Measurements from ENCODE around the gene ELP5. TPM values are rescaled to one million over a fixed set of nuclear protein-coding genes. Genes with fewer than 3 reads are reported as not detected.

The ELP5 gene
- total and polyA plus RNA-seq, 2 donors (not counting 1 experiment from before 2014, with no cell fraction given), result 48.0 to 69.9 TPM

DNA sequence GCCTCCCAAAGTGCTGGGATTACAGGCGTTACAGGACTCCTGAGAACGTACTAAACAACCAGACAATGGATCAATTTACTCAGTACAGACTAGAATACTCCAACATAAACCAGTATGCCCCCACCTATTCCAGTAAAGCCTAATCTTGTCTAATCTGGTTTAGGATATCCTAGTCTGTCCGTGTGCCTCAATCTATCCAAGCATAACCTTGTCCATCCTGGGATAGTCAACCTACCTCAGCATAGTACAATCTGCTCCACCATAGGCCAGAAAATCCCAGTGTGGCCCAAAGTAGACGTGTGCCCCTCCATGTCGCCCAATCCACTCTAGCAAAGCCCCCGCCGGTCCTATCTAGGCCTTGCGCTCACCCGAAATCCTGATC lies 18.3 kb upstream of the ELP5 start:
- peak overlapping the region; percentile 78 for H3K9ac ChIP-seq (ENCODE audit: low read length)
- ATAC-seq (ENCODE audit: low read depth), result no peak
- H3K27ac ChIP-seq (ENCODE audit: low read length in 2 of 2), result peak overlapping the region; percentile 68 to 88
- H2AFZ ChIP-seq (ENCODE audit: insufficient read depth, low read depth, low read length, poor library complexity, severe bottlenecking), result peak overlapping the region; percentile 94
- H3K4me2 ChIP-seq (replicated peaks; ENCODE audit: low read depth, low read length, poor library complexity, severe bottlenecking), result peak overlapping the region; percentile 96
- no peaks in the 10 kb centered on the region for H3K27me3 ChIP-seq (replicated peaks in 1 of 4; ENCODE audit: control extremely low read depth in 1 of 4, control insufficient read depth in 3 of 4, insufficient read depth in 4 of 4, low read length in 3 of 4)
- no peaks in the 10 kb centered on the region for H3K9me3 ChIP-seq (ENCODE audit: control extremely low read depth in 1 of 3, control insufficient read depth in 2 of 3, insufficient read depth in 1 of 3, low read length in 2 of 3)
- H3K4me1 ChIP-seq (ENCODE audit: control insufficient read depth in 2 of 2, insufficient read depth in 2 of 2, low read length in 2 of 2), result peaks cover 31 to 42% of the 10 kb centered on the region in 2 donors
- ChIA-PET POLR2A (interaction anchor here (0.6 to 13.1 kb wide), 6 partner anchors 9 to 1013 kb away, joined by 3 to 157 read pairs (median 4); partner anchors contain the start of genes ACADVL, ACAP1, DLG4 and GABARAP), CTCF (interaction anchor here (0.6 to 1.7 kb wide), 3 partner anchors 13 to 215 kb away, joined by 3 to 15 read pairs (median 3); partner anchors contain the start of genes ACADVL and DLG4)
- Mint-ChIP-seq H3K27ac (peak overlapping the region; percentile 99), H3K27me3 (no peaks in the 10 kb centered on the region), H3K4me1 (peaks cover 44% of the 10 kb centered on the region), H3K9me3 (ENCODE audit: insufficient read depth) (no peaks in the 10 kb centered on the region), H3K4me3 (peak overlapping the region; percentile 97)
- intact Hi-C loops (cut with micrococcal nuclease), result loop anchor here (1.0 kb wide), 4 partner anchors 14 to 96 kb away; partner anchors contain the start of genes ACADVL, DLG4 and NEURL4
- H3K36me3 ChIP-seq (replicated peaks in 1 of 2; ENCODE audit: control extremely low read depth in 1 of 2, control insufficient read depth in 1 of 2, extremely low read depth in 1 of 2, insufficient read depth in 2 of 2, low read length in 1 of 2), result peaks cover 0 to 31% of the 10 kb centered on the region in 2 experiments
- 0% methylated on average over 9 of the region's 9 CpGs for whole genome bisulfite sequencing (ENCODE audit: insufficient coverage)
- TF ChIP-seq, protein P1, sequence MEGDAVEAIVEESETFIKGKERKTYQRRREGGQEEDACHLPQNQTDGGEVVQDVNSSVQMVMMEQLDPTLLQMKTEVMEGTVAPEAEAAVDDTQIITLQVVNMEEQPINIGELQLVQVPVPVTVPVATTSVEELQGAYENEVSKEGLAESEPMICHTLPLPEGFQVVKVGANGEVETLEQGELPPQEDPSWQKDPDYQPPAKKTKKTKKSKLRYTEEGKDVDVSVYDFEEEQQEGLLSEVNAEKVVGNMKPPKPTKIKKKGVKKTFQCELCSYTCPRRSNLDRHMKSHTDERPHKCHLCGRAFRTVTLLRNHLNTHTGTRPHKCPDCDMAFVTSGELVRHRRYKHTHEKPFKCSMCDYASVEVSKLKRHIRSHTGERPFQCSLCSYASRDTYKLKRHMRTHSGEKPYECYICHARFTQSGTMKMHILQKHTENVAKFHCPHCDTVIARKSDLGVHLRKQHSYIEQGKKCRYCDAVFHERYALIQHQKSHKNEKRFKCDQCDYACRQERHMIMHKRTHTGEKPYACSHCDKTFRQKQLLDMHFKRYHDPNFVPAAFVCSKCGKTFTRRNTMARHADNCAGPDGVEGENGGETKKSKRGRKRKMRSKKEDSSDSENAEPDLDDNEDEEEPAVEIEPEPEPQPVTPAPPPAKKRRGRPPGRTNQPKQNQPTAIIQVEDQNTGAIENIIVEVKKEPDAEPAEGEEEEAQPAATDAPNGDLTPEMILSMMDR (IDR thresholded peaks at IDR 0.05), result no peak
- no peak for TF ChIP-seq EZH2 (IDR thresholded peaks at IDR 0.05; ENCODE audit: borderline replicate concordance, insufficient read depth, low read depth, low read length, poor library complexity, severe bottlenecking)
- DNase-seq, result no peak
- peaks cover 62% of the 10 kb centered on the region for H3K79me2 ChIP-seq (ENCODE audit: control insufficient read depth, insufficient read depth, low read length)
- H3K4me3 ChIP-seq (ENCODE audit: control extremely low read depth in 1 of 5, extremely low read depth in 1 of 5, insufficient read depth in 1 of 5, low read depth in 2 of 5, low read length in 4 of 5), result peak overlapping the region; percentile 80 to 96 (median 92)
- H4K20me1 ChIP-seq (ENCODE audit: control insufficient read depth, insufficient read depth, low read length, poor library complexity, severe bottlenecking), result peaks cover 15% of the 10 kb centered on the region

Data from B cell (primary cell).